Breast epithelium (tissue), 4 donors: ENCODE data around the gene URI1. TPM values are rescaled to one million over a fixed set of nuclear protein-coding genes. Genes with fewer than 3 reads are reported as not detected.

Experiments used
- DNase-seq, 2 donors: peaks; one replicate each; pipeline ENCODE4 v3.0.0-alpha.2; 2019; ENCODE audit warnings: low spot score in 2 of 2
- H3K27ac ChIP-seq, 2 donors: fragments of 200-600 bp; sonication (generic) in 1 of 2; one replicate each; pipeline ENCODE4 v1.5.1; 2016 to 2019; ENCODE audit warnings: mild to moderate bottlenecking in 1 of 2
- H3K27me3 ChIP-seq, 2 donors: fragments of 200-600 bp; sonication (generic) in 1 of 2; one replicate each; pipeline versions ENCODE4 v1.5.1 to v1.6.0; 2017 to 2019; ENCODE audit warnings: control low read depth in 1 of 2, mild to moderate bottlenecking in 1 of 2
- H3K36me3 ChIP-seq: fragments of 200-600 bp; one replicate; pipeline ENCODE4 v1.5.1; 2019
- H3K4me1 ChIP-seq, 2 donors: fragments of 200-600 bp; sonication (generic); one replicate each; pipeline ENCODE4 v1.5.1; 2016 to 2019; ENCODE audit warnings: control low read depth in 1 of 2
- H3K4me3 ChIP-seq, 3 donors: fragments of 200-600 bp; sonication (generic); 1 replicate in 2 of 3; 2 replicates in 1 of 3; pipeline ENCODE4 v1.5.1; 2016 to 2019; ENCODE audit warnings: mild to moderate bottlenecking in 3 of 3, moderate library complexity in 2 of 3
- H3K9me3 ChIP-seq, 2 donors: fragments of 200-600 bp; sonication (generic) in 1 of 2; one replicate each; pipeline ENCODE4 v1.5.1; 2016 to 2019; ENCODE audit warnings: control low read depth in 1 of 2
- CTCF ChIP-seq, 3 donors: fragments of 450-650 bp; IDR thresholded peaks; one replicate each; pipeline ENCODE4 v1.5.1; 2016 to 2017; ENCODE audit warnings: antibody characterized with exemption in 3 of 3, mild to moderate bottlenecking in 3 of 3, moderate library complexity in 3 of 3
- POLR2A ChIP-seq: fragments of 450-650 bp; IDR thresholded peaks from one replicate; pipeline ENCODE4 v1.6.1; 2016; ENCODE audit warnings: antibody characterized with exemption, mild to moderate bottlenecking, moderate library complexity
- POLR2AphosphoS5 ChIP-seq, 3 donors: sonication (generic); formaldehyde crosslinking; IDR thresholded peaks; one replicate each; pipeline ENCODE4 v1.6.1; 2017; ENCODE audit warnings: antibody characterized with exemption in 3 of 3
- intact Hi-C: fragments of 100-400 bp; cut with DNase I; formaldehyde crosslinking; loops from one replicate; pipeline ENCODE4 v1.15.1; 2023; ENCODE audit warnings: low total_unique reads
- total RNA-seq, 3 donors: library from RNA; depleted of rRNA; stranded (reverse); fragments of >200 nt; gene quantifications; one replicate each; pipeline ENCODE4 v1.1.0, GENCODE V29; 2016

URI1 gene
- total RNA-seq, 3 donors from 2014 or later: 61.0 to 78.2 (median 61.6) TPM

GRCh38 chr19:30053558-30053957 is 111.5 kb downstream of the URI1 start:
- DNase-seq: no peak
- Histone ChIP-seq H3K27ac (no peak overlapping the region), H3K9me3 (no peaks in the 10 kb centered on the region), H3K4me1 (no peaks in the 10 kb centered on the region), H3K4me3 (no peak overlapping the region), H3K27me3 (no peaks in the 10 kb centered on the region), H3K36me3 (no peaks in the 10 kb centered on the region)
- intact Hi-C loops: no loop called here
- TF ChIP-seq POLR2A (no peak), POLR2AphosphoS5 (IDR thresholded peaks at IDR 0.05) (no peak), CTCF (IDR thresholded peaks at IDR 0.05) (no peak)

- Histone ChIP-seq H3K4me1 (no peaks in the 10 kb centered on the region), H3K36me3 (no peaks in the 10 kb centered on the region), H3K27ac (no peak overlapping the region), H3K4me3 (no peak overlapping the region), H3K27me3 (no peaks in the 10 kb centered on the region), H3K9me3 (no peaks in the 10 kb centered on the region)
- intact Hi-C loops: no loop called here
- TF ChIP-seq POLR2AphosphoS5 (IDR thresholded peaks at IDR 0.05) (no peak), POLR2A (no peak), CTCF (IDR thresholded peaks at IDR 0.05) (no peak)
- no peak for DNase-seq
Observed at GRCh38 chr19:30054210-30054609, 112.2 kb downstream of the URI1 start.

- H3K27me3 ChIP-seq: peaks cover 0 to 3% of the 10 kb centered on the region in 2 donors
- H3K4me1 ChIP-seq: no peaks in the 10 kb centered on the region
- DNase-seq: no peak
- TF ChIP-seq POLR2A: no peak
- no peak for TF ChIP-seq POLR2AphosphoS5 (IDR thresholded peaks at IDR 0.05)
- no peak for TF ChIP-seq CTCF (IDR thresholded peaks at IDR 0.05)
- no peaks in the 10 kb centered on the region for H3K9me3 ChIP-seq
- intact Hi-C loops: no loop called here
- H3K36me3 ChIP-seq: no peaks in the 10 kb centered on the region
- H3K27ac ChIP-seq: no peak overlapping the region
- H3K4me3 ChIP-seq: no peak overlapping the region
Observed at GRCh38 chr19:30056580-30056979, 114.5 kb downstream of the URI1 start.

- TF ChIP-seq CTCF (IDR thresholded peaks at IDR 0.05): no peak
- no peak for TF ChIP-seq POLR2A
- TF ChIP-seq POLR2AphosphoS5 (IDR thresholded peaks at IDR 0.05): no peak
Observed at GRCh38 chr19:30059741-30060457, 117.9 kb downstream of the URI1 start.

GRCh38 chr19:30060531-30061222 is 118.6 kb downstream of the URI1 start:
- no peak for TF ChIP-seq POLR2A
- DNase-seq: no peak

More at GRCh38 chr19:30059741-30060457, 117.9 kb downstream of the URI1 start:
- intact Hi-C loops: loop anchor here (5.0 kb wide), 1 partner anchor 1292 kb away; no protein-coding TSS in a partner anchor
- no peak overlapping the region for H3K4me3 ChIP-seq
- no peaks in the 10 kb centered on the region for H3K9me3 ChIP-seq
- H3K4me1 ChIP-seq: no peaks in the 10 kb centered on the region
- peaks cover 0 to 31% of the 10 kb centered on the region in 2 donors for H3K27me3 ChIP-seq
- DNase-seq: no peak
- H3K36me3 ChIP-seq: no peaks in the 10 kb centered on the region
- no peak overlapping the region for H3K27ac ChIP-seq

More at GRCh38 chr19:30060531-30061222, 118.6 kb downstream of the URI1 start:
- Histone ChIP-seq H3K27ac (no peak overlapping the region), H3K9me3 (no peaks in the 10 kb centered on the region), H3K27me3 (peaks cover 0 to 31% of the 10 kb centered on the region in 2 donors), H3K4me1 (no peaks in the 10 kb centered on the region), H3K4me3 (no peak overlapping the region), H3K36me3 (no peaks in the 10 kb centered on the region)
- intact Hi-C loops: loop anchor here (5.0 kb wide), 1 partner anchor 1292 kb away; no protein-coding TSS in a partner anchor
